HepG2 (cell line): ENCODE measurements around the gene MEI1. TPM values are rescaled to one million over a fixed set of nuclear protein-coding genes. Genes with fewer than 3 reads are reported as not detected.

ENCODE experiments used
- BRD4 ChIP-seq: sonication (generic); formaldehyde crosslinking; IDR thresholded peaks from 2 replicates; pipeline ENCODE4 v1.4.0; 2020; ENCODE audit warnings: missing genetic modification reagents
- CSRNP2 ChIP-seq: sonication (generic); formaldehyde crosslinking; conservative IDR thresholded peaks from 2 replicates; pipeline ENCODE4 v1.8.0; 2022; ENCODE audit warnings: low read depth, missing genetic modification reagents
- FOXA1 ChIP-seq, 2 experiments: fragments of 450-650 bp in 1 of 2; sonication (generic) in 1 of 2; formaldehyde crosslinking in 1 of 2; IDR thresholded peaks; 2 replicates each; pipeline versions ENCODE4 v1.4.0 to v1.6.1; 2016 to 2020; ENCODE audit warnings: missing genetic modification reagents in 1 of 2
- HDAC1 ChIP-seq: sonication (generic); formaldehyde crosslinking; IDR thresholded peaks from 2 replicates; pipeline ENCODE4 v1.5.1; 2020; ENCODE audit warnings: mild to moderate bottlenecking, missing genetic modification reagents
- HMG20A ChIP-seq: IDR thresholded peaks from 2 replicates; pipeline ENCODE4 v1.6.1; 2016; ENCODE audit warnings: borderline replicate concordance
- HOXA3 ChIP-seq: sonication (generic); formaldehyde crosslinking; IDR thresholded peaks from 2 replicates; pipeline ENCODE4 v1.5.0; 2020; ENCODE audit warnings: missing genetic modification reagents
- KAT7 ChIP-seq: IDR thresholded peaks from 2 replicates; pipeline ENCODE4 v1.6.1; 2018; ENCODE audit warnings: borderline replicate concordance, missing compliant biosample characterization
- MED13 ChIP-seq: sonication (generic); formaldehyde crosslinking; IDR thresholded peaks from 2 replicates; pipeline ENCODE4 v1.5.0; 2020; ENCODE audit warnings: missing genetic modification reagents
- THYN1 ChIP-seq: sonication (generic); formaldehyde crosslinking; IDR thresholded peaks from 2 replicates; pipeline ENCODE4 v1.8.1; 2023; ENCODE audit warnings: low read depth, mild to moderate bottlenecking, moderate library complexity, missing genetic modification reagents, borderline replicate concordance
- TSC22D2 ChIP-seq: sonication (generic); formaldehyde crosslinking; IDR thresholded peaks from 2 replicates; pipeline ENCODE4 v1.5.1; 2020; ENCODE audit warnings: missing genetic modification reagents, mild to moderate bottlenecking, borderline replicate concordance
- ZNF143 ChIP-seq: sonication (generic); formaldehyde crosslinking; IDR thresholded peaks from 2 replicates; pipeline ENCODE4 v1.4.0; 2020; ENCODE audit warnings: missing genetic modification reagents
- ZNF160 ChIP-seq: sonication (generic); formaldehyde crosslinking; IDR thresholded peaks from 2 replicates; pipeline ENCODE4 v1.8.0; 2022; ENCODE audit warnings: mild to moderate bottlenecking, inconsistent platforms, missing genetic modification reagents
- ZNF275 ChIP-seq: sonication (generic); formaldehyde crosslinking; IDR thresholded peaks from 2 replicates; pipeline ENCODE4 v1.8.0; 2022; ENCODE audit warnings: missing genetic modification reagents, mild to moderate bottlenecking, inconsistent platforms, borderline replicate concordance
- ZNF33B ChIP-seq: sonication (generic); formaldehyde crosslinking; IDR thresholded peaks from 2 replicates; pipeline ENCODE4 v1.5.1; 2020; ENCODE audit warnings: mild to moderate bottlenecking, missing genetic modification reagents
- polyA plus RNA-seq, 8 experiments: library from polyadenylated mRNA; depleted of rRNA in 3 of 8; stranded (reverse) in 7 of 8; unstranded in 1 of 8; fragments of >200 nt; fragmentation: Illumina TruSeq in 4 of 8; extraction: Trizol in 4 of 8; gene quantifications; 2 replicates each; pipeline versions ENCODE4 v1.2.1 to v1.2.3, GENCODE V29; 2011 to 2016; ENCODE audit warnings: low read depth in 4 of 8, missing spikeins in 1 of 8, mixed read lengths in 1 of 8; ENCODE audit not compliant: insufficient read depth in 1 of 8
- total RNA-seq, 5 experiments: library from RNA; depleted of rRNA; stranded (reverse); fragments of >200 nt; fragmentation: Illumina TruSeq; extraction: Trizol; gene quantifications; 2 replicates each; pipeline ENCODE4 v1.2.3, GENCODE V29; 2016; ENCODE audit warnings: low read depth in 1 of 5
- TF ChIP-seq, protein P1 (sequence below): sonication (generic); formaldehyde crosslinking; IDR thresholded peaks from 2 replicates; pipeline ENCODE4 v1.4.0; 2020; ENCODE audit warnings: missing genetic modification reagents
- TF ChIP-seq, protein P2 (sequence below): sonication (generic); formaldehyde crosslinking; IDR thresholded peaks from 2 replicates; pipeline ENCODE4 v1.9.0; 2022; ENCODE audit warnings: low read depth, missing genetic modification reagents

The MEI1 gene
- total and polyA plus RNA-seq, 2 of the 13 experiments (the other 11 are each of a cell fraction or from before 2014, with no cell fraction given) = 0.75 to 1.9 TPM

- no peak for TF ChIP-seq HMG20A
- TF ChIP-seq MED13 (CRISPR knock-in tag) = no peak
- TF ChIP-seq THYN1 (CRISPR knock-in tag) = no peak
- TF ChIP-seq BRD4 (CRISPR knock-in tag) = no peak
- no peak for TF ChIP-seq ZNF275 (CRISPR knock-in tag)
- no peak for TF ChIP-seq CSRNP2 (CRISPR knock-in tag)
- TF ChIP-seq HOXA3 = peak; percentile 40; the same call in 1 of the 2 replicates
- no peak for TF ChIP-seq HDAC1
- no peak for TF ChIP-seq TSC22D2 (CRISPR knock-in tag)
- TF ChIP-seq ZNF160 (CRISPR knock-in tag) = no peak; the same call in 1 of the 2 replicates
- TF ChIP-seq FOXA1 (IDR thresholded peaks at IDR 0.05) = no peak
- no peak for TF ChIP-seq FOXA1 (CRISPR knock-in tag; IDR thresholded peaks at IDR 0.05)
- TF ChIP-seq, protein P1, sequence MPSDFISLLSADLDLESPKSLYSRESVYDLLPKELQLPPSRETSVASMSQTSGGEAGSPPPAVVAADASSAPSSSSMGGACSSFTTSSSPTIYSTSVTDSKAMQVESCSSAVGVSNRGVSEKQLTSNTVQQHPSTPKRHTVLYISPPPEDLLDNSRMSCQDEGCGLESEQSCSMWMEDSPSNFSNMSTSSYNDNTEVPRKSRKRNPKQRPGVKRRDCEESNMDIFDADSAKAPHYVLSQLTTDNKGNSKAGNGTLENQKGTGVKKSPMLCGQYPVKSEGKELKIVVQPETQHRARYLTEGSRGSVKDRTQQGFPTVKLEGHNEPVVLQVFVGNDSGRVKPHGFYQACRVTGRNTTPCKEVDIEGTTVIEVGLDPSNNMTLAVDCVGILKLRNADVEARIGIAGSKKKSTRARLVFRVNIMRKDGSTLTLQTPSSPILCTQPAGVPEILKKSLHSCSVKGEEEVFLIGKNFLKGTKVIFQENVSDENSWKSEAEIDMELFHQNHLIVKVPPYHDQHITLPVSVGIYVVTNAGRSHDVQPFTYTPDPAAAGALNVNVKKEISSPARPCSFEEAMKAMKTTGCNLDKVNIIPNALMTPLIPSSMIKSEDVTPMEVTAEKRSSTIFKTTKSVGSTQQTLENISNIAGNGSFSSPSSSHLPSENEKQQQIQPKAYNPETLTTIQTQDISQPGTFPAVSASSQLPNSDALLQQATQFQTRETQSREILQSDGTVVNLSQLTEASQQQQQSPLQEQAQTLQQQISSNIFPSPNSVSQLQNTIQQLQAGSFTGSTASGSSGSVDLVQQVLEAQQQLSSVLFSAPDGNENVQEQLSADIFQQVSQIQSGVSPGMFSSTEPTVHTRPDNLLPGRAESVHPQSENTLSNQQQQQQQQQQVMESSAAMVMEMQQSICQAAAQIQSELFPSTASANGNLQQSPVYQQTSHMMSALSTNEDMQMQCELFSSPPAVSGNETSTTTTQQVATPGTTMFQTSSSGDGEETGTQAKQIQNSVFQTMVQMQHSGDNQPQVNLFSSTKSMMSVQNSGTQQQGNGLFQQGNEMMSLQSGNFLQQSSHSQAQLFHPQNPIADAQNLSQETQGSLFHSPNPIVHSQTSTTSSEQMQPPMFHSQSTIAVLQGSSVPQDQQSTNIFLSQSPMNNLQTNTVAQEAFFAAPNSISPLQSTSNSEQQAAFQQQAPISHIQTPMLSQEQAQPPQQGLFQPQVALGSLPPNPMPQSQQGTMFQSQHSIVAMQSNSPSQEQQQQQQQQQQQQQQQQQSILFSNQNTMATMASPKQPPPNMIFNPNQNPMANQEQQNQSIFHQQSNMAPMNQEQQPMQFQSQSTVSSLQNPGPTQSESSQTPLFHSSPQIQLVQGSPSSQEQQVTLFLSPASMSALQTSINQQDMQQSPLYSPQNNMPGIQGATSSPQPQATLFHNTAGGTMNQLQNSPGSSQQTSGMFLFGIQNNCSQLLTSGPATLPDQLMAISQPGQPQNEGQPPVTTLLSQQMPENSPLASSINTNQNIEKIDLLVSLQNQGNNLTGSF (CRISPR knock-in tag) = no peak
- TF ChIP-seq KAT7 (CRISPR knock-in tag) = no peak
- TF ChIP-seq, protein P2, sequence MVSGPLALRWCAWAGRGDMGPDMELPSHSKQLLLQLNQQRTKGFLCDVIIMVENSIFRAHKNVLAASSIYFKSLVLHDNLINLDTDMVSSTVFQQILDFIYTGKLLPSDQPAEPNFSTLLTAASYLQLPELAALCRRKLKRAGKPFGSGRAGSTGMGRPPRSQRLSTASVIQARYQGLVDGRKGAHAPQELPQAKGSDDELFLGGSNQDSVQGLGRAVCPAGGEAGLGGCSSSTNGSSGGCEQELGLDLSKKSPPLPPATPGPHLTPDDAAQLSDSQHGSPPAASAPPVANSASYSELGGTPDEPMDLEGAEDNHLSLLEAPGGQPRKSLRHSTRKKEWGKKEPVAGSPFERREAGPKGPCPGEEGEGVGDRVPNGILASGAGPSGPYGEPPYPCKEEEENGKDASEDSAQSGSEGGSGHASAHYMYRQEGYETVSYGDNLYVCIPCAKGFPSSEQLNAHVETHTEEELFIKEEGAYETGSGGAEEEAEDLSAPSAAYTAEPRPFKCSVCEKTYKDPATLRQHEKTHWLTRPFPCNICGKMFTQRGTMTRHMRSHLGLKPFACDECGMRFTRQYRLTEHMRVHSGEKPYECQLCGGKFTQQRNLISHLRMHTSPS (CRISPR knock-in tag) = no peak
- TF ChIP-seq ZNF143 (CRISPR knock-in tag) = no peak
- no peak for TF ChIP-seq ZNF33B (CRISPR knock-in tag)
Observed at GRCh38 chr22:41697126-41697775, 2.1 kb upstream of the MEI1 start (continued).
